ENCODE measurements around the gene NID1.

DNA sequence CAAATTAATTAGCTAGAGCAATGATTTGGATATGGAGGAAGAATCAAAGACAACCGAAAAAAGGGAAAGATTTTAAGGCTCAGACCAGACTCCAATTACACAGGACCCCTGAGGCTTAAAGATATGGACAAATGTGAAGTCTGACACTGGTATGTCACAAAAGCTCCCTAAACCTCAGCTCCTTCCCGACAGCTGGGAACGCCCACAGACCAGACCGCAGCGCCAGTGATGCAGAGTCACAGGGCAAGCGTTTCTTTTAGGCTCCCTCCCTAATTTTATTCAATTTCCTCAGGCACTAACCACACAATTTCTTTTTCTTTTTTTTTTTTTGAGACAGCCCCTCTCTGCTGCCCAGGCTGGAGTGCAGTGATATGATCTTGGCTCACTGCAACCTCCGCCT lies 40.2 kb downstream of the NID1 start:
- no peak for TF ChIP-seq POLR2A (IDR thresholded peaks at IDR 0.05)
- TF ChIP-seq, protein P1, sequence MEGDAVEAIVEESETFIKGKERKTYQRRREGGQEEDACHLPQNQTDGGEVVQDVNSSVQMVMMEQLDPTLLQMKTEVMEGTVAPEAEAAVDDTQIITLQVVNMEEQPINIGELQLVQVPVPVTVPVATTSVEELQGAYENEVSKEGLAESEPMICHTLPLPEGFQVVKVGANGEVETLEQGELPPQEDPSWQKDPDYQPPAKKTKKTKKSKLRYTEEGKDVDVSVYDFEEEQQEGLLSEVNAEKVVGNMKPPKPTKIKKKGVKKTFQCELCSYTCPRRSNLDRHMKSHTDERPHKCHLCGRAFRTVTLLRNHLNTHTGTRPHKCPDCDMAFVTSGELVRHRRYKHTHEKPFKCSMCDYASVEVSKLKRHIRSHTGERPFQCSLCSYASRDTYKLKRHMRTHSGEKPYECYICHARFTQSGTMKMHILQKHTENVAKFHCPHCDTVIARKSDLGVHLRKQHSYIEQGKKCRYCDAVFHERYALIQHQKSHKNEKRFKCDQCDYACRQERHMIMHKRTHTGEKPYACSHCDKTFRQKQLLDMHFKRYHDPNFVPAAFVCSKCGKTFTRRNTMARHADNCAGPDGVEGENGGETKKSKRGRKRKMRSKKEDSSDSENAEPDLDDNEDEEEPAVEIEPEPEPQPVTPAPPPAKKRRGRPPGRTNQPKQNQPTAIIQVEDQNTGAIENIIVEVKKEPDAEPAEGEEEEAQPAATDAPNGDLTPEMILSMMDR (IDR thresholded peaks at IDR 0.05), result no peak
